B cell (primary cell): ENCODE results near the gene PHEX. TPM values are rescaled to one million over a fixed set of nuclear protein-coding genes. Genes with fewer than 3 reads are reported as not detected.

ENCODE experiments used
- ATAC-seq: fragments of 200-7000 bp; cut with Tn5 transposase; one replicate; pipeline ENCODE4 v1.10.0; 2021; ENCODE audit warnings: low read depth, mild to moderate bottlenecking, moderate number of reproducible peaks, moderate library complexity
- CTCF ChIA-PET: fragments of 350-600 bp; sonication (Branson Sonifier 250); formaldehyde crosslinking; loops from one replicate; lab custom pipeline; 2021; ENCODE audit warnings: antibody characterized with exemption, inconsistent platforms; lab: Charles Lee
- POLR2A ChIA-PET: fragments of 350-600 bp; sonication (Branson Sonifier 250); formaldehyde crosslinking; loops from one replicate; lab custom pipeline; 2021; ENCODE audit warnings: antibody characterized with exemption; lab: Charles Lee
- DNase-seq: peaks from one replicate; pipeline ENCODE4 v3.0.0; 2013
- H2AFZ ChIP-seq: 2 replicates; pipeline ENCODE4 v1.6.1; 2012; ENCODE audit warnings: mild to moderate bottlenecking, low read depth, low read length; ENCODE audit not compliant: insufficient read depth, poor library complexity, severe bottlenecking
- H3K27ac ChIP-seq, 2 donors: 1 replicate in 1 of 2; 2 replicates in 1 of 2; pipeline ENCODE4 v1.5.1; 2012 to 2013; ENCODE audit warnings: low read length in 2 of 2, mild to moderate bottlenecking in 2 of 2, moderate library complexity in 1 of 2
- H3K27me3 ChIP-seq, 4 experiments: fragments of 200-600 bp in 1 of 4; sonication (generic) in 1 of 4; replicated peaks in 1 of 4; 1 replicate in 2 of 4; 2 replicates in 2 of 4; pipeline versions ENCODE4 v1.6.1 to v1.7.0; 2013 to 2016; ENCODE audit warnings: low read length in 3 of 4, mild to moderate bottlenecking in 2 of 4, mixed read lengths in 1 of 4, moderate library complexity in 1 of 4; ENCODE audit not compliant: insufficient read depth in 4 of 4, control insufficient read depth in 3 of 4; ENCODE audit errors: control extremely low read depth in 1 of 4
- H3K36me3 ChIP-seq, 2 experiments: replicated peaks in 1 of 2; 1 replicate in 1 of 2; 2 replicates in 1 of 2; pipeline versions ENCODE4 v1.6.1 to v1.7.1; 2013; ENCODE audit warnings: low read length in 1 of 2; ENCODE audit not compliant: insufficient read depth in 2 of 2, control insufficient read depth in 1 of 2; ENCODE audit errors: control extremely low read depth in 1 of 2, extremely low read depth in 1 of 2
- H3K4me1 ChIP-seq, 2 donors: fragments of 200-600 bp in 1 of 2; sonication (generic) in 1 of 2; 1 replicate in 1 of 2; 2 replicates in 1 of 2; pipeline versions ENCODE4 v1.5.1 to v1.6.1; 2013 to 2017; ENCODE audit warnings: low read length in 2 of 2; ENCODE audit not compliant: control insufficient read depth in 2 of 2, insufficient read depth in 2 of 2
- H3K4me2 ChIP-seq: replicated peaks from 2 replicates; pipeline ENCODE3; 2012; ENCODE audit warnings: mild to moderate bottlenecking, low read depth, low read length; ENCODE audit not compliant: poor library complexity, severe bottlenecking
- H3K4me3 ChIP-seq, 5 experiments: fragments of 200-600 bp in 1 of 5; sonication (generic) in 1 of 5; 1 replicate in 3 of 5; 2 replicates in 2 of 5; pipeline versions ENCODE4 v1.5.1 to v1.7.0; 2011 to 2016; ENCODE audit warnings: low read length in 4 of 5, mild to moderate bottlenecking in 4 of 5, low read depth in 2 of 5, control low read depth in 1 of 5, moderate library complexity in 1 of 5; ENCODE audit not compliant: insufficient read depth in 1 of 5; ENCODE audit errors: control extremely low read depth in 1 of 5, extremely low read depth in 1 of 5
- H3K79me2 ChIP-seq: fragments of 200-600 bp; sonication (generic); one replicate; pipeline ENCODE4 v1.6.0; 2016; ENCODE audit warnings: low read length; ENCODE audit not compliant: control insufficient read depth, insufficient read depth
- H3K9ac ChIP-seq: fragments of 200-600 bp; sonication (generic); 2 replicates; pipeline ENCODE4 v1.6.1; 2017; ENCODE audit warnings: mild to moderate bottlenecking, low read length, moderate library complexity
- H3K9me3 ChIP-seq, 3 donors: one replicate each; pipeline versions ENCODE4 v1.6.1 to v1.7.1; 2013; ENCODE audit warnings: low read length in 2 of 3; ENCODE audit not compliant: control insufficient read depth in 2 of 3, insufficient read depth in 1 of 3; ENCODE audit errors: control extremely low read depth in 1 of 3
- H4K20me1 ChIP-seq: 2 replicates; pipeline ENCODE4 v1.6.0; 2012; ENCODE audit warnings: mild to moderate bottlenecking, low read length; ENCODE audit not compliant: insufficient read depth, control insufficient read depth, poor library complexity, severe bottlenecking
- H3K27ac Mint-ChIP-seq: one replicate; pipeline ENCODE4 v1.8.0; 2021; ENCODE audit warnings: mixed read lengths
- H3K27me3 Mint-ChIP-seq: one replicate; pipeline ENCODE4 v1.8.0; 2021; ENCODE audit warnings: mixed read lengths
- H3K4me1 Mint-ChIP-seq: one replicate; pipeline ENCODE4 v1.8.0; 2021; ENCODE audit warnings: mixed read lengths
- H3K4me3 Mint-ChIP-seq: one replicate; pipeline ENCODE4 v1.8.0; 2021; ENCODE audit warnings: mixed read lengths
- H3K9me3 Mint-ChIP-seq: one replicate; pipeline ENCODE4 v1.8.0; 2022; ENCODE audit warnings: mixed read lengths; ENCODE audit not compliant: insufficient read depth
- EZH2 ChIP-seq: IDR thresholded peaks from 2 replicates; pipeline ENCODE4 v1.6.1; 2012; ENCODE audit warnings: borderline replicate concordance, low read depth, mild to moderate bottlenecking, moderate library complexity, low read length; ENCODE audit not compliant: insufficient read depth, poor library complexity, severe bottlenecking
- WGBS: methylation state at CpG from one replicate; pipeline ENCODE4 v1.1.5; 2013; ENCODE audit warnings: missing lambda C conversion rate; ENCODE audit not compliant: insufficient coverage; 5-methylcytosine and 5-hydroxymethylcytosine counted together
- intact Hi-C: fragments of 100-400 bp; cut with micrococcal nuclease; formaldehyde crosslinking; loops from one replicate; pipeline ENCODE4 v1.10.0; 2022
- polyA plus RNA-seq: library from polyadenylated mRNA; depleted of rRNA; stranded (reverse); fragments of >200 nt; gene quantifications from 2 replicates; pipeline ENCODE4 v1.2.3, GENCODE V29; 2012
- total RNA-seq, 2 donors: library from RNA; stranded (reverse); fragments of 120-200 nt in 1 of 2; gene quantifications; 1 replicate in 1 of 2; 2 replicates in 1 of 2; pipeline versions ENCODE4 v1.2.3 to v1.2.4, GENCODE V29; 2013 to 2022
- TF ChIP-seq, protein P1 (sequence below): fragments of 200-600 bp; IDR thresholded peaks from one replicate; pipeline ENCODE4 v1.8.0; 2022; ENCODE audit warnings: antibody characterized with exemption, mild to moderate bottlenecking

Gene PHEX
- total and polyA plus RNA-seq, 2 donors (not counting 1 experiment from before 2014, with no cell fraction given) = 0.01 to 0.15 TPM

DNA sequence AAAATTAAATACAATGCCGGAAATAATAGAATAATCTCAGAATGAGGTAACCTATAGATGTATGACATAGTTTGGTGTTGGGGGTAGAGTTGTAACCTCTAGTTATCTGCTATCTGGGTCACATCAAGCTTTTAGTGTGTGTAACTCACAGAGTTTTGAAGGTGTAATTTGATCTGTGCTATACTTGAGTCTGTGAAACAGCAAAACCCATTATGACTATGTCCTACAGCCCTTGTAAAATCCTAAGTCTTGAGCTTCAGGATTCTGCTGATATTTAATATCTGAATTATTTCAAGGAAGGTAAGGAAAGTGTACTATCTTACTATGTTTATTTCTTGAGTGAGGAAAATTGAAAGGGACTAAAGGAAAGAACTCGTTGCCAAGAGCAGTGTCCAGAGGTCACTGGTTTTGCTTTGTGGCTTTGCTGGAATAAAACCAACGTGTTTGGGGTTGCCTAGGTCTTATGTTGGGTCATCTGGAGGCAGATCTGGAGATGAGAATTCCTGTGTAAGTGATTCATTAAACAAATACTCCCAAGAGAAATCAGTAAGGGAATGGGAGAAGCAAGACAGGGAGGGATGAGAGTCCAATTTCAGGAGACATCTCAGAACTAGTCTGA is 132.8 kb downstream of the PHEX start:
- H3K4me2 ChIP-seq = no peak overlapping the region
- POLR2A ChIA-PET = no interaction called here
- H3K9me3 ChIP-seq = no peaks in the 10 kb centered on the region
- no peaks in the 10 kb centered on the region for H3K79me2 ChIP-seq
- H2AFZ ChIP-seq = no peak overlapping the region
- CTCF ChIA-PET = no interaction called here
- ATAC-seq (no peak), DNase-seq (no peak)
- no peak overlapping the region for H3K4me3 ChIP-seq
- peaks cover 0 to 2% (median 0%) of the 10 kb centered on the region in 4 experiments for H3K27me3 ChIP-seq
- no peaks in the 10 kb centered on the region for H3K4me1 ChIP-seq
- H3K9ac ChIP-seq = no peak overlapping the region
- H3K27ac Mint-ChIP-seq = no peak overlapping the region
- H3K4me3 Mint-ChIP-seq = no peak overlapping the region
- no peaks in the 10 kb centered on the region for H3K4me1 Mint-ChIP-seq
- no peaks in the 10 kb centered on the region for H3K27me3 Mint-ChIP-seq
- H3K27ac ChIP-seq = no peak overlapping the region
- no peaks in the 10 kb centered on the region for H3K9me3 Mint-ChIP-seq
- no peaks in the 10 kb centered on the region for H4K20me1 ChIP-seq
- no peaks in the 10 kb centered on the region for H3K36me3 ChIP-seq
- TF ChIP-seq, protein P1, sequence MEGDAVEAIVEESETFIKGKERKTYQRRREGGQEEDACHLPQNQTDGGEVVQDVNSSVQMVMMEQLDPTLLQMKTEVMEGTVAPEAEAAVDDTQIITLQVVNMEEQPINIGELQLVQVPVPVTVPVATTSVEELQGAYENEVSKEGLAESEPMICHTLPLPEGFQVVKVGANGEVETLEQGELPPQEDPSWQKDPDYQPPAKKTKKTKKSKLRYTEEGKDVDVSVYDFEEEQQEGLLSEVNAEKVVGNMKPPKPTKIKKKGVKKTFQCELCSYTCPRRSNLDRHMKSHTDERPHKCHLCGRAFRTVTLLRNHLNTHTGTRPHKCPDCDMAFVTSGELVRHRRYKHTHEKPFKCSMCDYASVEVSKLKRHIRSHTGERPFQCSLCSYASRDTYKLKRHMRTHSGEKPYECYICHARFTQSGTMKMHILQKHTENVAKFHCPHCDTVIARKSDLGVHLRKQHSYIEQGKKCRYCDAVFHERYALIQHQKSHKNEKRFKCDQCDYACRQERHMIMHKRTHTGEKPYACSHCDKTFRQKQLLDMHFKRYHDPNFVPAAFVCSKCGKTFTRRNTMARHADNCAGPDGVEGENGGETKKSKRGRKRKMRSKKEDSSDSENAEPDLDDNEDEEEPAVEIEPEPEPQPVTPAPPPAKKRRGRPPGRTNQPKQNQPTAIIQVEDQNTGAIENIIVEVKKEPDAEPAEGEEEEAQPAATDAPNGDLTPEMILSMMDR = no peak
- no peak for TF ChIP-seq EZH2
- intact Hi-C loops = no loop called here
- no CpG with 5 or more reads among the region's 3 CpGs for WGBS

DNA sequence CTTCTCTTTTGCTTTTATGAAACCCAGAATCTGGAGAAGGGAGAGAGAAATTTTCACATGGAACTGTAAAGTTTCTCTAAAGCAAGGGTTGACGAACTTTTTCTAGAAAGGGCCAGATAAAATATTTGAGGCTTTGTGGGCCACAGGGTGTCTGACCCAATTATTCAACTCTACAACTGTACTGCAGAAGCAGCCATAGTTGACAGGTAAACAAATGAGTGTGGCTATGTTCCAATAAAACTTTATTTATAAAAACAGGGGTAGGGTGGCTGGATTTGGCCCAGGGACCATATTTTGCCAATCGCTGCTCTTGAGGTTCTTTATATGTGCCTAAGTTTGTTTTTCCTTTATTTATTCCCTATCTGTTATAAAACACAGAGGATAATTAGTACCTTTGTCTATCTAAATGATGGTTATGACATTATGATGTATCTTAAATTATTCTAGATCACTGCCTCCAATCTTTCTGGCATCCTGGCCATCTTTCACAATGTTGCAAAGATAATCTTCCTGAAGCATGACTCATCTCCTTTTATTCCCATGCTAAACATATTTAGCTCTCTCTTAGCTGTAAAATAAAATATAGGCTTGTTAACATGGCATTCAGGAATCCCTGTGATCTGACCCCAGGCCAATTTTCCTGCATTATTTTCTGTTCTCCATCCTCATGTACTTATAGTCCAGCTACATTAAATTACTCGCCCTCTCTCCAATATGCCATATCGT is 133.8 kb downstream of the PHEX start:
- H3K4me2 ChIP-seq = no peak overlapping the region
- no CpG with 5 or more reads among the region's 4 CpGs for WGBS

More for the DNA sequence above, 133.8 kb downstream of the PHEX start:
- peaks cover 0 to 4% (median 0%) of the 10 kb centered on the region in 4 experiments for H3K27me3 ChIP-seq
- ATAC-seq (no peak), DNase-seq (no peak)
- ChIA-PET POLR2A (no interaction called here), CTCF (no interaction called here)
- H4K20me1 ChIP-seq = no peaks in the 10 kb centered on the region
- H3K4me1 ChIP-seq = no peaks in the 10 kb centered on the region
- intact Hi-C loops = no loop called here
- Mint-ChIP-seq H3K9me3 (no peaks in the 10 kb centered on the region), H3K27me3 (no peaks in the 10 kb centered on the region), H3K4me3 (no peak overlapping the region), H3K27ac (no peak overlapping the region), H3K4me1 (no peaks in the 10 kb centered on the region)
- no peaks in the 10 kb centered on the region for H3K9me3 ChIP-seq
- TF ChIP-seq, protein P1 = no peak
- no peak for TF ChIP-seq EZH2
- H2AFZ ChIP-seq = no peak overlapping the region
- H3K36me3 ChIP-seq = no peaks in the 10 kb centered on the region
- H3K79me2 ChIP-seq = no peaks in the 10 kb centered on the region
- H3K4me3 ChIP-seq = no peak overlapping the region
- no peak overlapping the region for H3K9ac ChIP-seq
- H3K27ac ChIP-seq = no peak overlapping the region
